ENCODE measurements around the gene CSH2. TPM values are rescaled to one million over a fixed set of nuclear protein-coding genes. Genes with fewer than 3 reads are reported as not detected.

CSH2 gene
- total and polyA plus RNA-seq, 2 of the 8 experiments (the other 6 are each of a cell fraction or from before 2014, with no cell fraction given): 0.43 TPM; not detected in 1

- Histone ChIP-seq H3K79me2 (ENCODE audit: control insufficient read depth in 1 of 2, insufficient read depth in 2 of 2, low read length in 2 of 2) (peaks cover 0 to 29% of the 10 kb centered on the region in 2 experiments; a peak in 3 of 4 replicates), H2BK5ac (ENCODE audit: low read depth, low read length) (no peak overlapping the region), H2BK15ac (ENCODE audit: low read length) (no peak overlapping the region), H3K4me1 (replicated peaks in 1 of 4; ENCODE audit: control insufficient read depth in 3 of 4, insufficient read depth in 4 of 4, low read length in 3 of 4) (peaks cover 0 to 3% (median 0%) of the 10 kb centered on the region in 4 experiments; a peak in 1 of 7 replicates), H3K18ac (ENCODE audit: extremely low read depth, low read length) (no peak overlapping the region), H4K91ac (replicated peaks; ENCODE audit: insufficient read length, low read length) (no peak overlapping the region), H3K9ac (replicated peaks in 1 of 4; ENCODE audit: extremely low read depth in 1 of 4, low read depth in 3 of 4, low read length in 3 of 4) (no peak overlapping the region), H3K4me3 (ENCODE audit: extremely low read depth in 1 of 4, insufficient read depth in 2 of 4, low read depth in 3 of 4, low read length in 4 of 4) (no peak overlapping the region), H3K4me2 (ENCODE audit: insufficient read depth in 1 of 2, low read depth in 2 of 2, low read length in 2 of 2) (no peak overlapping the region), H3K4ac (replicated peaks; ENCODE audit: insufficient read length, low read depth, low read length) (no peak overlapping the region), H3K27me3 (replicated peaks in 1 of 4; ENCODE audit: control insufficient read depth in 3 of 4, extremely low read depth in 1 of 4, insufficient read depth in 3 of 4, low read length in 3 of 4) (no peaks in the 10 kb centered on the region), H3K79me1 (ENCODE audit: low read depth, low read length) (peaks cover 13% of the 10 kb centered on the region; the same call in 1 of the 2 replicates), H3K23me2 (ENCODE audit: low read depth, low read length) (peaks cover 8% of the 10 kb centered on the region), H4K5ac (ENCODE audit: insufficient read length, low read depth, low read length) (no peak overlapping the region), H2AFZ (ENCODE audit: low read length) (no peak overlapping the region), H2BK120ac (replicated peaks; ENCODE audit: low read depth, low read length) (no peak overlapping the region), H4K8ac (ENCODE audit: extremely low read depth, insufficient read depth, low read length) (no peak overlapping the region), H2BK12ac (ENCODE audit: low read depth, low read length) (no peak overlapping the region), H2BK20ac (ENCODE audit: low read length) (no peak overlapping the region), H3K23ac (ENCODE audit: insufficient read length) (no peak overlapping the region), H3K9me3 (ENCODE audit: insufficient read depth in 2 of 2, low read depth in 1 of 2, low read length in 1 of 2) (no peaks in the 10 kb centered on the region), H3K36me3 (ENCODE audit: control insufficient read depth in 2 of 4, insufficient read depth in 4 of 4, low read length in 3 of 4) (peaks cover 40 to 65% (median 59%) of the 10 kb centered on the region in 4 experiments), H4K20me1 (replicated peaks in 1 of 2; ENCODE audit: control insufficient read depth in 1 of 2, insufficient read depth in 2 of 2, low read length in 2 of 2) (peaks cover 2 to 25% of the 10 kb centered on the region in 2 experiments), H3K27ac (ENCODE audit: low read depth, low read length) (no peak overlapping the region), H2AK5ac (ENCODE audit: low read depth, low read length) (no peak overlapping the region), H3K14ac (ENCODE audit: insufficient read length) (no peak overlapping the region), H3K56ac (replicated peaks; ENCODE audit: insufficient read length, low read depth, low read length) (no peak overlapping the region)
- DNase-seq (ENCODE audit: low read depth in 1 of 2, low spot score in 2 of 2) (no peak), FAIRE-seq (no peak)
- CTCF ChIA-PET (ENCODE audit: partially characterized antibody): interaction anchor here (1.0 to 5.2 kb wide), 7 partner anchors 8 to 36 kb away, joined by 3 to 61 read pairs (median 3); no protein-coding TSS in a partner anchor
- 89% methylated on average over 15 of the region's 15 CpGs; no CpG with 5 or more reads in 1 of the 2 experiments for WGBS, 2 experiments (ENCODE audit: extremely low coverage in 1 of 2, insufficient coverage in 1 of 2, insufficient read length in 1 of 2, insufficient replicate concordance in 2 of 2, low coverage in 1 of 2, low lambda C conversion rate in 2 of 2, missing lambda C conversion rate in 1 of 2)
- TF ChIP-seq RBBP5 (IDR thresholded peaks at IDR 0.05; ENCODE audit: borderline replicate concordance, low read depth, low read length): no peak
- no peak for TF ChIP-seq ATF3 (IDR thresholded peaks at IDR 0.05; ENCODE audit: insufficient read depth, low read depth, low read length)
- TF ChIP-seq ASH2L (IDR thresholded peaks at IDR 0.05; ENCODE audit: low read length): no peak
- TF ChIP-seq FOSL1 (IDR thresholded peaks at IDR 0.05; ENCODE audit: insufficient read depth, low read depth, low read length): no peak
- no peak for TF ChIP-seq SRF (IDR thresholded peaks at IDR 0.05; ENCODE audit: low read depth, low read length)
- peak in 1 of 2 experiments; percentile 29; a peak in 1 of 3 replicates for TF ChIP-seq POLR2A (IDR thresholded peaks at IDR 0.05; ENCODE audit: control extremely low read depth in 1 of 2, low read depth in 2 of 2, low read length in 2 of 2)
- TF ChIP-seq POLR2AphosphoS5 (IDR thresholded peaks at IDR 0.05; ENCODE audit: low read depth, low read length): peak; percentile 51; the same call in 1 of the 2 replicates
- POLR2A ChIA-PET (ENCODE audit: partially characterized antibody): interaction anchor here (0.9 to 32.3 kb wide), 10 partner anchors 1 to 675 kb away, joined by 3 to 593 read pairs (median 4); partner anchors contain the start of genes CCDC47, DDX42, DDX5 and FTSJ3
These were observed 42.5 kb downstream of the CSH2 start for GRCh38 chr17:63830904-63831491.

Data from H1 (cell line).